ENCODE results near the gene MAPK7. TPM values are rescaled to one million over a fixed set of nuclear protein-coding genes. Genes with fewer than 3 reads are reported as not detected.

The MAPK7 gene
- total and polyA plus RNA-seq, 2 of the 4 experiments (the other 2 are of a cell fraction), result 9.7 to 25.4 TPM

- H3K27me3 ChIP-seq (ENCODE audit: control insufficient read depth, insufficient read depth, low read length), result no peaks in the 10 kb centered on the region
- H3K9me1 ChIP-seq (ENCODE audit: insufficient read depth, low read length), result peaks cover 39% of the 10 kb centered on the region
- H3K4me1 ChIP-seq (ENCODE audit: control insufficient read depth, insufficient read depth, low read length), result peaks cover 39% of the 10 kb centered on the region
- WGBS, 2 experiments (ENCODE audit: extremely low coverage in 2 of 2, insufficient read length in 1 of 2), result 100% methylated on average over 3 of the region's 7 CpGs; no CpG with 5 or more reads in 1 of the 2 experiments
- ATAC-seq (ENCODE audit: low read depth), result no peak
- dilution Hi-C loops (cut with HindIII; ENCODE audit: low sequenced_read_pairs, unreplicated experiment) (no loop called here), intact Hi-C loops (cut with micrococcal nuclease) (loop anchor here (5.0 kb wide), 1 partner anchor 506 kb away; no protein-coding TSS in a partner anchor), in situ Hi-C loops (cut with MboI; ENCODE audit: low sequenced_read_pairs) (no loop called here)
- no peak overlapping the region for H3K9ac ChIP-seq (ENCODE audit: low read depth, low read length)
- peaks cover 36% of the 10 kb centered on the region for H4K20me1 ChIP-seq (ENCODE audit: insufficient read depth, low read length)
- no peak overlapping the region; the same call in 1 of the 2 replicates for H2AK5ac ChIP-seq (ENCODE audit: low read depth, low read length)
- H2BK15ac ChIP-seq (ENCODE audit: low read depth, low read length), result no peak overlapping the region
- H3K4me2 ChIP-seq (ENCODE audit: low read depth, low read length), result no peak overlapping the region
- no peak overlapping the region for H3K4ac ChIP-seq (ENCODE audit: low read depth, low read length)
- no peak overlapping the region for H2BK20ac ChIP-seq (ENCODE audit: low read depth, low read length)
- no peak overlapping the region for H4K8ac ChIP-seq (ENCODE audit: low read depth in 2 of 2, low read length in 2 of 2)
- H3K56ac ChIP-seq (ENCODE audit: extremely low read depth, insufficient read depth, low read length), result no peak overlapping the region
- H2AFZ ChIP-seq (replicated peaks; ENCODE audit: low read length, poor library complexity), result no peak overlapping the region
- H3K23ac ChIP-seq (ENCODE audit: low read depth, low read length), result no peak overlapping the region
- no peak overlapping the region for H4K91ac ChIP-seq (ENCODE audit: insufficient read depth, low read depth, low read length)
- TF ChIP-seq RAD21 (IDR thresholded peaks at IDR 0.05; ENCODE audit: low read length) (no peak), SMC3 (IDR thresholded peaks at IDR 0.05; ENCODE audit: low read depth, low read length) (no peak), MAFK (IDR thresholded peaks at IDR 0.05; ENCODE audit: low read depth, low read length) (no peak), MXI1 (IDR thresholded peaks at IDR 0.05; ENCODE audit: borderline replicate concordance, low read depth, low read length) (no peak), FOS (IDR thresholded peaks at IDR 0.05; ENCODE audit: low read depth, low read length) (no peak), CEBPB (IDR thresholded peaks at IDR 0.05; ENCODE audit: low read depth, low read length) (no peak), CHD1 (IDR thresholded peaks at IDR 0.05; ENCODE audit: low read depth, low read length) (no peak), BHLHE40 (IDR thresholded peaks at IDR 0.05; ENCODE audit: low read depth, low read length) (no peak), MAZ (IDR thresholded peaks at IDR 0.05; ENCODE audit: borderline replicate concordance, low read depth, low read length) (no peak), USF2 (IDR thresholded peaks at IDR 0.05; ENCODE audit: low read depth, low read length) (no peak)
- H3K9me3 ChIP-seq (ENCODE audit: control insufficient read depth, insufficient read depth, low read length), result no peaks in the 10 kb centered on the region
- ChIA-PET CTCF (no interaction called here), POLR2A (ENCODE audit: unreplicated experiment) (no interaction called here)
- no peak overlapping the region for H2BK120ac ChIP-seq (ENCODE audit: low read depth, low read length)
- peaks cover 33 to 74% of the 10 kb centered on the region in 2 experiments for H3K79me1 ChIP-seq (ENCODE audit: low read depth in 1 of 2, low read length in 2 of 2)
- BruUV-seq (replicated peaks), result TSS peak; percentile 46
- no peak overlapping the region for H2BK5ac ChIP-seq (ENCODE audit: low read depth, low read length, poor library complexity, severe bottlenecking)
- H3K18ac ChIP-seq (ENCODE audit: low read depth, low read length), result no peak overlapping the region
- no peak overlapping the region for H2AK9ac ChIP-seq (replicated peaks; ENCODE audit: low read depth, low read length, poor library complexity)
- H3K14ac ChIP-seq (replicated peaks; ENCODE audit: low read depth, low read length), result no peak overlapping the region
- no peak overlapping the region for H4K5ac ChIP-seq (ENCODE audit: low read depth, low read length)
- H3K36me3 ChIP-seq (ENCODE audit: control insufficient read depth, insufficient read depth, low read length), result peaks cover 60% of the 10 kb centered on the region
- DNase-seq, result no peak
- no peak overlapping the region for H3K4me3 ChIP-seq (ENCODE audit: insufficient read depth, low read depth, low read length)
- H3K27ac ChIP-seq (ENCODE audit: insufficient read depth, low read length), result no peak overlapping the region
Observed at GRCh38 chr17:19381361-19381740, 3.1 kb downstream of the MAPK7 start.

Data from IMR-90 (cell line).